Liver (tissue), 3 donors: Measurements from ENCODE around the gene CRTAP.

Source experiments
- ATF3 ChIP-seq: IDR thresholded peaks from 2 replicates; pipeline ENCODE4 v1.6.1; 2016; ENCODE audit warnings: antibody characterized with exemption
- EGR1 ChIP-seq, 2 donors: IDR thresholded peaks; 2 replicates each; pipeline ENCODE4 v1.6.1; 2016 to 2018; ENCODE audit warnings: antibody characterized with exemption in 2 of 2, low read depth in 2 of 2
- FOXA1 ChIP-seq: IDR thresholded peaks from 2 replicates; pipeline ENCODE4 v1.6.1; 2016; ENCODE audit warnings: antibody characterized with exemption
- JUND ChIP-seq, 2 donors: IDR thresholded peaks; 2 replicates each; pipeline ENCODE4 v1.6.1; 2016; ENCODE audit warnings: antibody characterized with exemption in 2 of 2
- NR2F2 ChIP-seq: IDR thresholded peaks from 2 replicates; pipeline ENCODE4 v1.6.1; 2016; ENCODE audit warnings: antibody characterized with exemption
- SP1 ChIP-seq: IDR thresholded peaks from 2 replicates; pipeline ENCODE4 v1.6.1; 2018; ENCODE audit warnings: antibody characterized with exemption, mild to moderate bottlenecking
- ZBTB33 ChIP-seq: IDR thresholded peaks from 2 replicates; pipeline ENCODE4 v1.6.1; 2016; ENCODE audit warnings: antibody characterized with exemption
- TF ChIP-seq, protein P1 (sequence below): fragments of 150-350 bp; IDR thresholded peaks from 2 replicates; pipeline ENCODE4 v1.5.1; 2017; ENCODE audit warnings: improper control_type of control experiment, low read depth, low read length; ENCODE audit not compliant: missing input control
- TF ChIP-seq, protein P2 (sequence below): IDR thresholded peaks from 2 replicates; pipeline ENCODE4 v1.6.1; 2016; ENCODE audit warnings: antibody characterized with exemption, mild to moderate bottlenecking
- TF ChIP-seq, protein P3 (sequence below): IDR thresholded peaks from 2 replicates; pipeline ENCODE4 v1.6.1; 2016; ENCODE audit warnings: antibody characterized with exemption
- donor health status: healthy.
- donor health status: healthy.

DNA sequence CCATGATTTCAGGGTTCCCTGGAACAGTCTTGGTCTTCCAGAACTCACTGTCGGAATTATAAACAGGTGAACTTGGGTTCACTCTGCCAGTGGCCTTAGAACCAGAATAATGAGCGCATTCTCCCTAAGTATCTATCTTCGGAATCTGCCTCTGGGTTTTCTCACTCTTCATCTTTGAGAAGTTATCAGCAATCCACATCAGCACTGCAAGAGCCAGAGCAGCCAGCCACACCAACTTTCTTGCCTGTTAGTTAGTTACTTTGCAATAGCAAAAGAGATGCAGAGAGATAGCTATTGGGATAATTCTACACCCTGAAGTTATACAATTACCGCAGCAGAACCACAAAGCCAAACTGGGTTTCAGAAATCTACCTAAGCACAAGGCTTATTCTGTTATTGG lies 42.6 kb upstream of the CRTAP start:
- TF ChIP-seq, protein P1, sequence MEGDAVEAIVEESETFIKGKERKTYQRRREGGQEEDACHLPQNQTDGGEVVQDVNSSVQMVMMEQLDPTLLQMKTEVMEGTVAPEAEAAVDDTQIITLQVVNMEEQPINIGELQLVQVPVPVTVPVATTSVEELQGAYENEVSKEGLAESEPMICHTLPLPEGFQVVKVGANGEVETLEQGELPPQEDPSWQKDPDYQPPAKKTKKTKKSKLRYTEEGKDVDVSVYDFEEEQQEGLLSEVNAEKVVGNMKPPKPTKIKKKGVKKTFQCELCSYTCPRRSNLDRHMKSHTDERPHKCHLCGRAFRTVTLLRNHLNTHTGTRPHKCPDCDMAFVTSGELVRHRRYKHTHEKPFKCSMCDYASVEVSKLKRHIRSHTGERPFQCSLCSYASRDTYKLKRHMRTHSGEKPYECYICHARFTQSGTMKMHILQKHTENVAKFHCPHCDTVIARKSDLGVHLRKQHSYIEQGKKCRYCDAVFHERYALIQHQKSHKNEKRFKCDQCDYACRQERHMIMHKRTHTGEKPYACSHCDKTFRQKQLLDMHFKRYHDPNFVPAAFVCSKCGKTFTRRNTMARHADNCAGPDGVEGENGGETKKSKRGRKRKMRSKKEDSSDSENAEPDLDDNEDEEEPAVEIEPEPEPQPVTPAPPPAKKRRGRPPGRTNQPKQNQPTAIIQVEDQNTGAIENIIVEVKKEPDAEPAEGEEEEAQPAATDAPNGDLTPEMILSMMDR: no peak
- TF ChIP-seq SP1 (no peak), EGR1 (IDR thresholded peaks at IDR 0.05; ENCODE audit: low read depth in 2 of 2) (no peak), JUND (IDR thresholded peaks at IDR 0.05) (no peak), FOXA1 (no peak), ZBTB33 (no peak), ATF3 (no peak), NR2F2 (no peak)
- TF ChIP-seq, protein P2, sequence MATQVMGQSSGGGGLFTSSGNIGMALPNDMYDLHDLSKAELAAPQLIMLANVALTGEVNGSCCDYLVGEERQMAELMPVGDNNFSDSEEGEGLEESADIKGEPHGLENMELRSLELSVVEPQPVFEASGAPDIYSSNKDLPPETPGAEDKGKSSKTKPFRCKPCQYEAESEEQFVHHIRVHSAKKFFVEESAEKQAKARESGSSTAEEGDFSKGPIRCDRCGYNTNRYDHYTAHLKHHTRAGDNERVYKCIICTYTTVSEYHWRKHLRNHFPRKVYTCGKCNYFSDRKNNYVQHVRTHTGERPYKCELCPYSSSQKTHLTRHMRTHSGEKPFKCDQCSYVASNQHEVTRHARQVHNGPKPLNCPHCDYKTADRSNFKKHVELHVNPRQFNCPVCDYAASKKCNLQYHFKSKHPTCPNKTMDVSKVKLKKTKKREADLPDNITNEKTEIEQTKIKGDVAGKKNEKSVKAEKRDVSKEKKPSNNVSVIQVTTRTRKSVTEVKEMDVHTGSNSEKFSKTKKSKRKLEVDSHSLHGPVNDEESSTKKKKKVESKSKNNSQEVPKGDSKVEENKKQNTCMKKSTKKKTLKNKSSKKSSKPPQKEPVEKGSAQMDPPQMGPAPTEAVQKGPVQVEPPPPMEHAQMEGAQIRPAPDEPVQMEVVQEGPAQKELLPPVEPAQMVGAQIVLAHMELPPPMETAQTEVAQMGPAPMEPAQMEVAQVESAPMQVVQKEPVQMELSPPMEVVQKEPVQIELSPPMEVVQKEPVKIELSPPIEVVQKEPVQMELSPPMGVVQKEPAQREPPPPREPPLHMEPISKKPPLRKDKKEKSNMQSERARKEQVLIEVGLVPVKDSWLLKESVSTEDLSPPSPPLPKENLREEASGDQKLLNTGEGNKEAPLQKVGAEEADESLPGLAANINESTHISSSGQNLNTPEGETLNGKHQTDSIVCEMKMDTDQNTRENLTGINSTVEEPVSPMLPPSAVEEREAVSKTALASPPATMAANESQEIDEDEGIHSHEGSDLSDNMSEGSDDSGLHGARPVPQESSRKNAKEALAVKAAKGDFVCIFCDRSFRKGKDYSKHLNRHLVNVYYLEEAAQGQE: no peak
- TF ChIP-seq, protein P3, sequence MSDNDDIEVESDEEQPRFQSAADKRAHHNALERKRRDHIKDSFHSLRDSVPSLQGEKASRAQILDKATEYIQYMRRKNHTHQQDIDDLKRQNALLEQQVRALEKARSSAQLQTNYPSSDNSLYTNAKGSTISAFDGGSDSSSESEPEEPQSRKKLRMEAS: no peak
